Measurements from ENCODE around the gene RPS21. TPM values are rescaled to one million over a fixed set of nuclear protein-coding genes. Genes with fewer than 3 reads are reported as not detected.

The RPS21 gene
- total RNA-seq = 1,907 and 1,920 TPM in 2 replicates

DNA sequence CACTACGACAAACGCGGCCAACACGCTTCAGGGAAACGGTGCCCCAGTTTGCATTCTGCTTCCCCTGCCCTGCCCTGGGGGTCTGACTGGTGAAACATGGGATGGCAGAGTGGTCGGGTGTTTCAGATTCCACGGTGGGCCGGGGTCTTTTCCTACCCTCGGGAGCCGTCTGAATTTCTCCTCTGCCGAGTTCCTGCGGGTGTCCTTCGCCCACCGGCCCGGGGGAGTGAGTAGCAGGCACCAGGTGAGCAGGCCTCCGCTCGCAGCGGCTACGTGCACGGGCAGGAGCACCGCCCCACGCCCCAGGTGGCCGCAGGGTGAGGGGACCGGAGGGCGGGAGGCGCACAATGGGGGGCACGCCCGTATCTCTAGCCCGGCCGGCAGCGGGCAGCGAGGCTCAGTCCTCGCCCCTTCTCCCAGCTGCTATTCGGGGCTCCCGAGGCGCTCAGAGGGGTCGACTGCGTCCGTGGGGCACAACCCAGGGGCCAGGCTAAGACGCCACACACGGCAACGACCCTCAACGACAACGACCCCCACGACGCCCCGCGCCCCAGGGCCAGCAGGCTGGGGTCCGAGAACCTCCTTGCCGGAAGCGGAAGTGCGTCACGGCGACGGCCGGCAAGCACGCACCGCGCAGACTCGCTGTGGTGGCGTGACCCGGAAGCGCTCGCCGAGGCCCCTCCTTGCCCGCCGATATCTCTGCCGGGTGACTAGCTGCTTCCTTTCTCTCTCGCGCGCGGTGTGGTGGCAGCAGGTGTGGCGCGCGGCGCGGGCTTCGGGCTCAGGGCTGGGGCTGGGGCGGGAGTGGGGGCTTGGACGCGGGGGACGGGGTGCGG, at the start of gene RPS21:
RPS21 (plus strand) TSS at position 721 of the 836 bp plus-strand sequence. CDS start 236 bp downstream, outside the sequence.
- peaks cover 43% of the 10 kb centered on the region for H3K36me3 Mint-ChIP-seq (ENCODE audit: low read depth)

DNA sequence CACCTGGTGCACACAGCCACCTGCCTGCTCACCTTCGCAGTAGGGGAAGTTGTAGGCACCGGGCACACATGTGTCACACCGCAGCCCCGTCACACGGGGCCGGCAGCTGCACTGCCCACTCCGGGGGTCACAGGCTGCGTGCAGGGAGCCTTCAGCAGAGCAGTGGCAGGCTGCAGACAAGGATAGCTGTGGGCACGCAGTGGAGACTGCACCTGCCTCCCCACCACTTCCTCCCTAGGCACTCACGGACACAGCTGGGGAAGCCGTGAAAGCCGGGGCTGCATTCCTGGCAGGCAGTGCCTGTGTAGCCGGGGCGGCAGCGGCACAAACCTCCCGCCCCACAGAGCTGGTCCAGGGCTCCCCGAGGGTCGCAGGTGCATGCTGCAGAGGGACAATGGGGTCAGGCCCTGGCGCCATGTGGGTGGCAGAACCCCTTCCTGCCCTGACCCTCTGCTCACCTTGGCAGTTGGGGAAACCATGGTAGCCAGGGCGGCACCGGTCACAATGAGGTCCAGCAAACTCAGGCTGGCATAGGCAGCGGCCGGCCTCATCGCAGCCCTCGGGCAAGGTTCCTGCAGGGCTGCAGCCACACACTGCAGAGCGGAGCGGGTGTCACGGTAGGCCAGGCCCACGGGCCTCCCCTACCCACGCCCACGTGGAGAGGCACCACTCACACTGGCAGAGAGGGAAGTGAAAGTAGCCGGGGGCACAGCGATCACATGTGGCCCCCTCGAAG, 49.2 kb upstream of the RPS21 start:
- Mint-ChIP-seq H3K36me3 (ENCODE audit: low read depth) (no peaks in the 10 kb centered on the region), H3K4me1 (ENCODE audit: low read depth) (no peaks in the 10 kb centered on the region), H3K4me3 (no peak overlapping the region), H3K9me3 (no peaks in the 10 kb centered on the region), H3K27me3 (ENCODE audit: insufficient read depth) (no peaks in the 10 kb centered on the region), H3K27ac (no peak overlapping the region)
- intact Hi-C loops (cut with micrococcal nuclease) = no loop called here
- DNase-seq (ENCODE audit: low spot score) = no peak

More for the DNA sequence above, at the start of gene RPS21:
- Mint-ChIP-seq H3K27me3 (ENCODE audit: insufficient read depth) (no peaks in the 10 kb centered on the region), H3K4me3 (peak within 1 kb of the TSS; percentile 93), H3K4me1 (ENCODE audit: low read depth) (peaks cover 39% of the 10 kb centered on the region), H3K9me3 (peaks cover 5% of the 10 kb centered on the region), H3K27ac (peak within 1 kb of the TSS; percentile 87)
- peak; percentile 92 for DNase-seq (ENCODE audit: low spot score)
- intact Hi-C loops (cut with micrococcal nuclease) = loop anchor here (1.0 to 10.0 kb wide), 10 partner anchors 21 to 541 kb away; partner anchors contain the start of genes ADRM1, CABLES2, DIDO1 and LSM14B

DNA sequence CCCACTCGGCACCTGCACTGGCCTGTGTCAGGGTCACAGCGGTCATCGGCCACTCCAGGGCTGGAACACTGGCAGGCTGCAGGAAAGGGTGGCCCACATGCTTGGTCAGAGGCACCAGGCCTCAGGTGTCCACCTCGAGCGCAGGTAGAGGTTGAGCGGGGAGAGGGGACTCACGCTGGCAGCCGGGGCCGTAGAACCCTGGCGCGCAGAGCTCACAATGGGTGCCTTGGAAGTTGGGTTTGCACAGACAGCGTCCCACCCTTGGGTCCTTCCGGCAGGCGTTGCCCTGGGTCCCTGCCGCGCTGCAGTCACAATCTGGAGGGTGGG, 48.6 kb upstream of the RPS21 start:
- DNase-seq (ENCODE audit: low spot score) = no peak
- Mint-ChIP-seq H3K36me3 (ENCODE audit: low read depth) (no peaks in the 10 kb centered on the region), H3K4me1 (ENCODE audit: low read depth) (no peaks in the 10 kb centered on the region), H3K27ac (no peak overlapping the region), H3K9me3 (no peaks in the 10 kb centered on the region), H3K27me3 (ENCODE audit: insufficient read depth) (no peaks in the 10 kb centered on the region), H3K4me3 (no peak overlapping the region)
- intact Hi-C loops (cut with micrococcal nuclease) = no loop called here

DNA sequence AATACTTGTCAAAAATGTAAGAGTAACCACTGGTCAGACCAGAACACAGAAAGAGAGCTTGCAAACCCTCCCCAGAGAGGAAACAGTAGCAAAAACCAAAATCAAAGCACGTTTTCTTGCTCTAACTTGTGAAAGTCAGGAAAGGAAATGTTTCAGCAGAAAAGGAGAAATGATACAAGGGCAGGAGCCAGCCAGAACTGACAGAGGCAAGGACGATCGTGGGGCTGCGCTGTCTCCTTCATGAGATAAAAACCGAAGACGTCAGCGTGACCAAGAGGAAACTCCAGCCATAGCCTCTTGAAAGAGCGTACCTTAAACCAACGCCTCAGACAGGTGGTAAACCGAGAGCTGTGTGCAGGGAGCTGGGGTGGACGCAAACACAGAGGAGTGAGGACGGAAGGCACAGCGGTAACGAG, 47.2 kb upstream of the RPS21 start:
- H3K9me3 Mint-ChIP-seq = no peaks in the 10 kb centered on the region
- no peak for DNase-seq (ENCODE audit: low spot score)
- no peaks in the 10 kb centered on the region for H3K27me3 Mint-ChIP-seq (ENCODE audit: insufficient read depth)
- H3K27ac Mint-ChIP-seq = no peak overlapping the region
- intact Hi-C loops (cut with micrococcal nuclease) = no loop called here
- H3K4me3 Mint-ChIP-seq = no peak overlapping the region
- no peaks in the 10 kb centered on the region for H3K36me3 Mint-ChIP-seq (ENCODE audit: low read depth)
- H3K4me1 Mint-ChIP-seq (ENCODE audit: low read depth) = no peaks in the 10 kb centered on the region

DNA sequence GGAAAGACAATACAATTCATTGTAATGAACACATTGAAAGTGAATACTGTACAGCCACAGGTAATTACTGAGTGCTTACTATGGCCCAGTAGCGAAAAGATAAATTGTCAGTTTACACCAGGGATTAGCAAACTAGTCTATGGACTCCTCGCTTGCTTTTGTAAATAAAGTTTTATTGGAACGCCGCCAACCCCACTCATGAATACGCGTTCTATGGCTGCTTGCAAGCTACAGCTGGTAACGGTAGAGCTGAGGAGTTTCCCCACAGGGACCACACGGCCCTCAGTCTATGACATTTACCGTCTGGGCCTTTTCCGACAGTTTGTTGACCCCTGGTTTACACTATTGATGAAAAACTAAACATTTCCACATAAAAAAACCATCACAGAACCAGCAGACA, 44.0 kb upstream of the RPS21 start:
- H3K27me3 Mint-ChIP-seq (ENCODE audit: insufficient read depth) = no peaks in the 10 kb centered on the region
- no peak overlapping the region for H3K27ac Mint-ChIP-seq
- no peaks in the 10 kb centered on the region for H3K4me1 Mint-ChIP-seq (ENCODE audit: low read depth)
- H3K36me3 Mint-ChIP-seq (ENCODE audit: low read depth) = no peaks in the 10 kb centered on the region
- intact Hi-C loops (cut with micrococcal nuclease) = no loop called here
- H3K9me3 Mint-ChIP-seq = peaks cover 1% of the 10 kb centered on the region
- DNase-seq (ENCODE audit: low spot score) = no peak
- H3K4me3 Mint-ChIP-seq = no peak overlapping the region

DNA sequence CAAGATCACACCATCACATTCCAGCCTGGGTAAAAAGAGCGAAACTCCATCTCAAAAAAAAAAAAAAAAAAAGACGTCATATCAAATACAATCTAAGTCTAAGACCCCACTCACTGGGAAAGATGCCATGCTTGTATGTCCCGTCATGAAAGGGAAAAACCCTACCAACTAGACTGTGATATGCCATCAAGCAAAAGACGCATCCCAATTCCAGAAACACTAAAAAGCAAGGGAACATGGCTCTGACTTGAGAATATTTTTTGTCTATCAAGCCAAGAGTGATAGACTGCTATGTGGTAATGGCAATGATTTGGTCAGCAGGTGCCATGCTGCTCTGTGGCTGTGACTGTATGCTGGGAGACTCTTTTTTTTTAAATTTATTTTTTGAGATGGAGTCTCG, 42.8 kb upstream of the RPS21 start:
- intact Hi-C loops (cut with micrococcal nuclease) = no loop called here

DNA sequence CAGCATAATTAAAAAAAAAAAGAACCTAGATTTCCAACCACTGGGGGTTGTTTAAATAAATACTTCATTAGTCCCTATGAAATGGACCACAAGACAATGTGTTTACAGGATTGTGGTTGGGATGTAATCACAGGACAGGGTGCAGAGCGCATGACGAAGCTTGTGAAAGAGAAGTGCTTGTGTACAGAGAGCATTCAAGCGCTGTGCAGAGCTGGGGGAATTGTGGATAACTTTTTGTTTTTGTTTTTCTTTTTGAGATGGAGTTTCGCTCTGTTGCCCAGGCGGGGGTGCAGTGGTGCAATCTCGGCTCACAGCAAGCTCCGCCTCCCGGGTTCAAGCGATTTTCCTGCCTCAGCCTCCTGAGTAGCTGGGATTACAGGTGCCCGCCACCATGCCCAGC, 42.1 kb upstream of the RPS21 start:
- H3K9me3 Mint-ChIP-seq = peaks cover 13% of the 10 kb centered on the region
- no peak for DNase-seq (ENCODE audit: low spot score)
- H3K27ac Mint-ChIP-seq = no peak overlapping the region
- H3K4me3 Mint-ChIP-seq = no peak overlapping the region
- no peaks in the 10 kb centered on the region for H3K4me1 Mint-ChIP-seq (ENCODE audit: low read depth)
- intact Hi-C loops (cut with micrococcal nuclease) = no loop called here
- peaks cover 2% of the 10 kb centered on the region for H3K27me3 Mint-ChIP-seq (ENCODE audit: insufficient read depth)
- peaks cover 3% of the 10 kb centered on the region for H3K36me3 Mint-ChIP-seq (ENCODE audit: low read depth)

More for the DNA sequence above, 42.8 kb upstream of the RPS21 start:
- peaks cover 3% of the 10 kb centered on the region for H3K36me3 Mint-ChIP-seq (ENCODE audit: low read depth)
- DNase-seq (ENCODE audit: low spot score) = no peak
- H3K4me3 Mint-ChIP-seq = no peak overlapping the region
- H3K27me3 Mint-ChIP-seq (ENCODE audit: insufficient read depth) = no peaks in the 10 kb centered on the region
- H3K4me1 Mint-ChIP-seq (ENCODE audit: low read depth) = no peaks in the 10 kb centered on the region
- H3K9me3 Mint-ChIP-seq = peaks cover 9% of the 10 kb centered on the region
- H3K27ac Mint-ChIP-seq = no peak overlapping the region

DNA sequence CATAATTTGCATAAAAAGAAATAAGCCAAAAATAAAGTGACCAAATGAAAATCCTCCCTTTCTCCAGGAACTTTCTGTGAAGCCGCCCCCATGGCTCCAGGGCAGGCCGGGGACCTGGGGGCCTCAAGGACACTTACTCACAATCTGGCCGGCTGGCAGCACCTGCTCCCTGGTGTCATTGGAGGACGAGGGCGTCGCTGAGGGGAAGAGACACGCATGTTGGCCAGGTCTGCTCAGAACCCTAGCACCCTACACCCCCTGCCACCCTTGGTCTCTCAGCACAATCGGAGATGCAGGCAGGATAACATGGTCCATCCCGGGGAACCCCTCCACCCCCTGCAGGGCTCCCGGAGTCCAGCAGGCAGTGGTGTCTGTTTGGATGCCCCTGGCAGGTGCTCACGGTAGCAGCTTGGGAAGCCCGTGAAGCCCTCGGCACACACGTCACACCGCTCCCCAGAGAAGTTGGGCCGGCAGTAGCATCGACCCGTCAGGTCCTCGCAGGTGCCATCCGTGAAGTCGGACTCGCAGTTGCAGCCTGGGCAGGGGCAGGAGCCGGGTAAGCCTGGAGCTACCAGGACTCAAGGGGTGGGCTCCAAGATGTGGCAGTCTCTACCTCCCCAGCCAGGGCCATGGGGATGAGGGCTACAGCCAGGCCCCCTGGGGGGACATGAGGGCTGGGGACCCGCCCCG, 41.1 kb upstream of the RPS21 start:
- H3K27ac Mint-ChIP-seq = no peak overlapping the region
- no peak for DNase-seq (ENCODE audit: low spot score)
- intact Hi-C loops (cut with micrococcal nuclease) = no loop called here
- H3K27me3 Mint-ChIP-seq (ENCODE audit: insufficient read depth) = peaks cover 2% of the 10 kb centered on the region
- no peak overlapping the region for H3K4me3 Mint-ChIP-seq
- peaks cover 3% of the 10 kb centered on the region for H3K36me3 Mint-ChIP-seq (ENCODE audit: low read depth)
- H3K4me1 Mint-ChIP-seq (ENCODE audit: low read depth) = no peaks in the 10 kb centered on the region
- H3K9me3 Mint-ChIP-seq = peaks cover 13% of the 10 kb centered on the region

DNA sequence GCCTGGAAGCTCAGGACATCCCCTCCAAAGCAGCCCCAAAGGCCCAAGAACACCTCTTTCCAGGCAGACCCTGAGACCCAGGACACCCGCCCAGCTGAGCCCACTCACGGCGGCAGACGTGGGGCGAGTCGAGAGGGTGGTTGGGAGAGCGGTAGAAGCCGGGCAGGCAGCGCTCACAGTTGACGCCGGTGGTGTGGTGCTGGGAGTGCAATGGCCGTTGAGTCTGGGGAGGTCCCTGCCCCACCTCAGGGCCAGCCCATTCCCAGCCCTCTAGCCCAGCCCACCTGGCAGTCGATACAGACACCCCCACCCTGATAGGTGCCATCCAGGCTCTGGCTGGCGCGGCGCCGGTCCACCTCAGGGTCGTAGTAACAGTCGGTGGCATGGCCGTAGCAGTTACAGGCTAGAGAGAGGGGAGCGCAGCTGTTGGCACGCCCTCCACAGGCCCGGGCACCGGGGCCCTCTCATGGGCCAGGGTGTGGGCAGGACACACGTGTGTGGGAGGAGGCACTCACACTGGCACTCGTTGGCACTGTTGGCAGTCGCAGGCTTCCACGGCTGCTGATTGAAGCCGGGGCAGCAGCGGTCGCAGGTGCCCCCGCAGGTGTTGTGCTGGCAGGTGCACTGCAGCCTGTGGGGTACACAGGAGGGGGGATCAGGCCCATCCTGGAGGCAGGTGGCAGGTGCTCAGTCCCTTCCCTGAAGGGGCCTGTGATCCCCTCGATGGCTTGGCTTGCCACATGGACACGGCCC, 40.3 kb upstream of the RPS21 start:
- intact Hi-C loops (cut with micrococcal nuclease) = no loop called here
- Mint-ChIP-seq H3K4me1 (ENCODE audit: low read depth) (no peaks in the 10 kb centered on the region), H3K27ac (no peak overlapping the region), H3K27me3 (ENCODE audit: insufficient read depth) (peaks cover 2% of the 10 kb centered on the region), H3K36me3 (ENCODE audit: low read depth) (peaks cover 3% of the 10 kb centered on the region), H3K4me3 (no peak overlapping the region), H3K9me3 (peaks cover 13% of the 10 kb centered on the region)
- no peak for DNase-seq (ENCODE audit: low spot score)

DNA sequence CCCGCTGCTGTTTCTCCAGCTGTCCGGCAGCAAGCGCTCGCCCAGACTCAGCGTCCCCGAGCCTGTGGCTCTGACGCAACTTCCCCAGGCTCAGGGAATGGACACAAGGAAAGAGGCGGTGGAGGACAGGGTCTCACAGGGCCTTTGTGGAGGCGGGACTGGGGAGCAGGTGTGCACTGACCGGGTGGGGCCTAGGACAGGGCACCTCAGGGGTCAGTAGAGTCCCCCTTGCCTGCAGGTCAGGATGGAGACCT, 39.8 kb upstream of the RPS21 start:
- H3K27me3 Mint-ChIP-seq (ENCODE audit: insufficient read depth) = peaks cover 2% of the 10 kb centered on the region
- peaks cover 13% of the 10 kb centered on the region for H3K9me3 Mint-ChIP-seq
- no peaks in the 10 kb centered on the region for H3K4me1 Mint-ChIP-seq (ENCODE audit: low read depth)
- peaks cover 3% of the 10 kb centered on the region for H3K36me3 Mint-ChIP-seq (ENCODE audit: low read depth)
- no peak overlapping the region for H3K4me3 Mint-ChIP-seq
- intact Hi-C loops (cut with micrococcal nuclease) = no loop called here
- no peak for DNase-seq (ENCODE audit: low spot score)
- H3K27ac Mint-ChIP-seq = no peak overlapping the region

DNA sequence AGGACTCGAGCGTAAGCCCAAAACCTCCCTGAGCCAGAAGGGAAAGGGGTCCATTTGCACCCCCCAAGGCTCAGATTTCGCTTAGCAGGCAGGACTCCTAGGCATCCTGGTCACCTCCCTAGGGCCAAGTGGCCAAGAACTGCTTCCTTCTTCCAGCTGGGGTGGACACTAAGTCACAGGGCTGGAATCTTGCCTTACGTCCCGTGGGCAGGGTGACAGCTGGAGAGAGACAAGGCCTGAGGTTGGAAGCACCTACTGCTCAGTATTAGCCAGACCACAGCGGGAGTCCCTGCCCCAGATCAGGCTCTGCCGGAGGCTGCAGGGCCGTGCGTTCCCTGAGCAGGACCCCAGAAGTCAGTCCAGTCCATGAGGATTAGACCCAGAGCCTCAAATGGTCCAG, 39.5 kb upstream of the RPS21 start:
- peaks cover 2% of the 10 kb centered on the region for H3K27me3 Mint-ChIP-seq (ENCODE audit: insufficient read depth)

DNA sequence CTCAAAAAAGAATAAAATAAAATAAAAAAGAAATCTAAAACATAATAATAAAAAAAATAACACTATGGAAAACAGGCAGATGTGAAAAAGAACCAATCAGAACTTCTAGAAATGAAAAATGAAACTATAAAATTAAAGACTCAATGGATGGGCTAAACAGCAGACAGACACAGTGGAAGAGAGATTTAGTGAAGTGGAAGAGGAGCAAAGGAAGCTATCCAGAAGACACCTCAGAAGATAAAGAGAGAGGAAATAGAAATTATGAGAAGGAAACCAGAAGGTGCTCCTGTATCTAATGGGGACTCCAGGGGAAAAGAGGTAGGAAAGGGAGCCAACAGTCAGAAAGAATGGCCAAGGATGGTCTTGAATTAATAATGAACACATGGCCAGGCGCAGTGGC, 38.3 kb upstream of the RPS21 start:
- intact Hi-C loops (cut with micrococcal nuclease) = no loop called here

More for the DNA sequence above, 39.5 kb upstream of the RPS21 start:
- intact Hi-C loops (cut with micrococcal nuclease) = no loop called here
- no peak overlapping the region for H3K27ac Mint-ChIP-seq
- peaks cover 13% of the 10 kb centered on the region for H3K9me3 Mint-ChIP-seq
- H3K4me3 Mint-ChIP-seq = no peak overlapping the region
- DNase-seq (ENCODE audit: low spot score) = no peak
- peaks cover 3% of the 10 kb centered on the region for H3K36me3 Mint-ChIP-seq (ENCODE audit: low read depth)
- H3K4me1 Mint-ChIP-seq (ENCODE audit: low read depth) = no peaks in the 10 kb centered on the region

More for the DNA sequence above, 38.3 kb upstream of the RPS21 start:
- Mint-ChIP-seq H3K4me1 (ENCODE audit: low read depth) (no peaks in the 10 kb centered on the region), H3K9me3 (peaks cover 13% of the 10 kb centered on the region), H3K36me3 (ENCODE audit: low read depth) (peaks cover 3% of the 10 kb centered on the region), H3K27me3 (ENCODE audit: insufficient read depth) (peaks cover 2% of the 10 kb centered on the region), H3K27ac (no peak overlapping the region), H3K4me3 (no peak overlapping the region)
- no peak for DNase-seq (ENCODE audit: low spot score)
